WI38 (cell line): ENCODE data around the gene NPAS1.

Experiments
- H3K4me3 ChIP-seq: 2 replicates; pipeline ENCODE4 v1.5.1; 2011; ENCODE audit warnings: low read depth, mild to moderate bottlenecking, control low read depth, low read length
- TF ChIP-seq, protein P1 (sequence below): IDR thresholded peaks from 2 replicates; pipeline ENCODE4 v1.5.1; 2012; ENCODE audit warnings: low read depth, mild to moderate bottlenecking, control low read depth, low read length

The NPAS1 gene

DNA sequence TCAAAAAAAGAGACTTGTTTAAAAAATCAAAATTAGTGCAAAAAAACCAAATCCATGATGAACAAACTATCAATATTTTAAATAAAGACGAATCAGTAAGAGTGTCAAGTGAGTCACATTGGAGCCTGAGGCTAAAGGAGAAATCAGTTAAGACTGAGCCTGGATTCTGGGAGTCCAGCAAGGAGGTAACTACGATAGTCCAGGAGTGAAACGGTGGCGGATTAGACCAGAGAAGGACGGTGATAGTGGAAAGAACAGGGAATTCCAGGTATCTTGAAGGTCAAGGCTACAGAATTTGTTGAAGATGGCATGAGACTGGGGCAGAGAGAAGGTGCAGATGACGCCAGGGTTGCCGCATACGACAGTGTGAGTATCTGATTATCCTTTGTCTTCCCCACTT lies 7.0 kb upstream of the NPAS1 start:
- TF ChIP-seq, protein P1, sequence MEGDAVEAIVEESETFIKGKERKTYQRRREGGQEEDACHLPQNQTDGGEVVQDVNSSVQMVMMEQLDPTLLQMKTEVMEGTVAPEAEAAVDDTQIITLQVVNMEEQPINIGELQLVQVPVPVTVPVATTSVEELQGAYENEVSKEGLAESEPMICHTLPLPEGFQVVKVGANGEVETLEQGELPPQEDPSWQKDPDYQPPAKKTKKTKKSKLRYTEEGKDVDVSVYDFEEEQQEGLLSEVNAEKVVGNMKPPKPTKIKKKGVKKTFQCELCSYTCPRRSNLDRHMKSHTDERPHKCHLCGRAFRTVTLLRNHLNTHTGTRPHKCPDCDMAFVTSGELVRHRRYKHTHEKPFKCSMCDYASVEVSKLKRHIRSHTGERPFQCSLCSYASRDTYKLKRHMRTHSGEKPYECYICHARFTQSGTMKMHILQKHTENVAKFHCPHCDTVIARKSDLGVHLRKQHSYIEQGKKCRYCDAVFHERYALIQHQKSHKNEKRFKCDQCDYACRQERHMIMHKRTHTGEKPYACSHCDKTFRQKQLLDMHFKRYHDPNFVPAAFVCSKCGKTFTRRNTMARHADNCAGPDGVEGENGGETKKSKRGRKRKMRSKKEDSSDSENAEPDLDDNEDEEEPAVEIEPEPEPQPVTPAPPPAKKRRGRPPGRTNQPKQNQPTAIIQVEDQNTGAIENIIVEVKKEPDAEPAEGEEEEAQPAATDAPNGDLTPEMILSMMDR, result no peak
- H3K4me3 ChIP-seq, result no peak overlapping the region

DNA sequence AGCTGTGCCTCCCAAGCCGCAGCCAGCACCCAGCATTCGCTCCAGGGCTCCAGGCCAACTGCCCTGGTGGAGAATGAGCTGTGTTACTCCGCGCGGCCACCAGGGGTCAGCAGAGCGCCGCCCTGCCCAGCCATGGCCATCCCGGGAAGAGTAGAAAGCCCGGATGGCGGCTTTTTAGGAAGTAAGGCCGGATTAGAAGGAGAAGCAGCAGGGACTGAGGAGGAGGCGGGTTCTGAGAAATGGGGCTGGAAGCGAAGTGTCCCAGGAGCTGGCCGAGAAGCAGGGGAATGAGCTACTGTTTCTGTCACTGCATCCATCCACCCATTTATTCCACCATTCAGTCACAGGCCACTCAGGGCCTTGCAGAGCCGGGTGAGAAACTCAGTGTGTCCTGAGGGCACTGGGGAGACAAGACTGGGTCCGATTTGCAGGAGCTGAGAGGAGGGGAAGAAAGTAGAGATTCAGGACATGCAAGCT lies 6.6 kb upstream of the NPAS1 start:
- no peak overlapping the region for H3K4me3 ChIP-seq

DNA sequence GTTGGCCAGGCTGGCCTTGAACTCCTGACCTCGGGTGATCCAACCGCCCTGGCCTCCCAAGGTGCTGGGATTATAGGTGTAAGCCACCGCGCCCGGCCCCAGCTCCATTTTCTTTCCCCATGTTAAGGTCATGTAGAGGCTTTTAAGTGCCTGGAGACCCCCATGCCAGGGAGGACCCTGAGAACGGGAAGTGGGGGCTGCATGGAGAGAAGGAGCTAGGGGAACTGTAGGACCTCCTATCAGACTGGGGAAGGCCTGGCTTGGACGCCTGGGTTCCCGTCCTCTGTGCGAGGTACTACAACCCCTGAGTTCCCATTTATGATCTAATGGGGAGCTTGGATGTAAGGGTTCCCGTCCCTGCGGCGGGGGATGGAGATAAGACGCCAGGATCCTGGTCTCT lies 714 bp upstream of the NPAS1 start:
- no peak overlapping the region for H3K4me3 ChIP-seq
- TF ChIP-seq, protein P1, result no peak

More for the DNA sequence above, 6.6 kb upstream of the NPAS1 start:
- TF ChIP-seq, protein P1, result peak; percentile 96

DNA sequence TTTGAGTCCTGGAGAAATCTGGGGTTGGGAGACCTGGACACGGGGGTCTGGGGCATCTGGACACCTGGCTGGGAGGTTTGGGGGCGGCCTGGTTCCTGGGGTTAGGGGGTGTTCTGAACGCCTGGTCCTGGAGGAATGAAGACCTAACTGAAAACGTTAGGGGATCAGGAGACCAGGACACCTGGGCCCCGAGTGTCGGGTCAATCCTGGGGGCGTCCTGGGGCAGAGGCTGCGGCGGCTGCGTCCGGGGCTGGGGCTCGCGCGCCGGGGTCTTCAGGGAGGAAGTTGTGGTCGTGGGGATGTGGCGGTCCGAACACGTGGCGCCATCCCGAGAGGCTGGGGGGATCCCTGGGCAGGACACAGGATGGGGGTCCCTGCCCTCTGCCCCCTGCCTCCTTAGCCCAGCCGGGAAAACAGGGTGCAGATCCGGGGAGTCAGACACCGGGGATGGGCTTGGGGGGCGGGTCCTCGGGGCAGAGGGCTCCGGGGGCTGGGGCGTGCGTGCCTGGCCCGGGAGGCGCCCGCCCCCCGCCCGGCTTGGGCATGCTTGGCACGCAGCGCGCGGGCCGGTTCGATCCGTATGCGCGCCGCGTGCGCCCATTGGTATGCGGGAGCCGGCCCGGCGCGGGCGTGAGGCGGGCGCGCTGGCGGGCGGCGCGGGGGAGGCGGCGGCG lies 632 bp downstream of the NPAS1 start:
- peak overlapping the region; percentile 50 for H3K4me3 ChIP-seq
- TF ChIP-seq, protein P1, result no peak

DNA sequence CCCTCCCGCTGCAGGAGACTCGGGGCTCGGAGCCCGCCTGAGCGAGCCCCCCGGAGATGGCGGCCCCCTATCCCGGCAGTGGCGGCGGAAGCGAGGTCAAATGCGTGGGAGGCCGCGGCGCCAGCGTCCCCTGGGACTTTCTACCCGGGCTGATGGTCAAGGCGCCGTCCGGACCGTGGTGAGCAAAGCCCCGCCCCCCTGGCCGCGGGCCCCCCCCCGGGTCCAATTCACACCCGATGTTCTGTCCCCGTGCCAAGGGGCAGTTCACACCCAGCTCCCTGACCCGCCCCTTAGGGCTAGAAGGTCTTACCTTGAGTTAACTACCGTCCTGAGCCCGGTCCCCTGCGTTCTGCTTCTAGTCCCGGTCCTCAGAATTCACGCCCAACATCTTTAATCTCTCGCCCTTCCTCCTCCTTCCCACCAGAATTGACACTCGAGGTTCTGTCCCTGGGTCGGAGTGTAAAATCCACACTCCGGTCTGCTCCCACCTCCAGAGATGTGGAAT lies 1.4 kb downstream of the NPAS1 start:
- peak overlapping the region; percentile 54 for H3K4me3 ChIP-seq
- TF ChIP-seq, protein P1, result no peak

DNA sequence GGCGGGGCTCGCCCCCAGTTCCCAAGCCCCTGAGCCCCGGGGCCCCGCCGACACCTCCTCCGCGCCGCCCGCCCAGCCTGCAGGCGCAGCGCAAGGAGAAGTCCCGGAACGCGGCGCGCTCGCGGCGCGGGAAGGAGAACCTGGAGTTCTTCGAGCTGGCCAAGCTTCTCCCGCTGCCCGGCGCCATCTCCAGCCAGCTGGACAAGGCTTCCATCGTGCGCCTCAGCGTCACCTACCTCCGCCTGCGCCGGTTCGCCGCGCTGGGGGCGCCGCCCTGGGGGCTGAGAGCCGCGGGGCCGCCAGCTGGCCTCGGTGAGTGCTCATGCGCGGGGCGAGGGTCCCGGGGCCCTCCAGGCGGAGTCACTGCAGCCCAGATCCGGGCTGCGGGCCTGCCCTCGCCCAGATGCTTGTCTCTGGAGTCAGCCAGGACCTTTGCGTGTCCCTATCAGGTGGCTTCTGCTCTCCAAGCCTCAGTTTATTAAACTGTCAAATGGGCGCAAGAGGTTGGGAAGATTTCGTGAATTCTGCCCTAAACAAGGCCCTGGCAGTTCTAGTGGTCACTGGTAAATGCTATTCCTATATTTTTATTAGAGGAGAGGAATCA lies 2.0 kb downstream of the NPAS1 start:
- H3K4me3 ChIP-seq, result peak overlapping the region; percentile 54
- TF ChIP-seq, protein P1, result no peak

DNA sequence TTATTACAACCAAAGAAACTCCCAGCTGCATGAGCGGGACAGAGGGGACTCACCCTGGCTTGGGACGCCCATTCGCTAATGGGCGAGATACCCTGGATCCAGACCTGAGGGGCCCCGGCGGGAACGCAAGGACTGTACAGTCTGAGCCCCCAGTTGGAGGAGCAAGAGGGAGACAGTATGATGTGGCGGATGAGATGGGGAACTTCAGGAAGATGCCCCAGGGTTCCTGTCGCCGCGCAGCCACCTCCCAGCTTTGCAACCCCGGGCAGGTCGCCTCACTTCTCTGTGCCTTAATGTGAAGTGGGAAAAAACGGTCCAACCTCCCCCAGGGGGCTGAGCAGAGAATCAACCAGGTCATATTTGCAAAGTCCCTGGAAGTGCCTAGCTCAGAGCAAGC lies 2.5 kb downstream of the NPAS1 start:
- TF ChIP-seq, protein P1, result no peak
- H3K4me3 ChIP-seq, result no peak overlapping the region
